SW 1271 (cell line): Measurements from ENCODE around the gene TNPO2.
A peak's percentile ranks its signal among the peaks of the same experiment; 100 is the strongest.

Experiments used
- DNase-seq, 2 experiments: peaks; one replicate each; lab custom pipeline; 2025; lab: John Stamatoyannopoulos, UW

Gene TNPO2

GRCh38 chr19:12723641-12724426, at the start of gene TNPO2:
Gene TNPO2, minus strand, starts transcription at chr19:12723932. Its CDS starts 2,955 bp downstream, at chr19:12720977.
- peak; percentile 30 to 68 for DNase-seq

- no peak for DNase-seq
These were observed 48.6 kb upstream of the TNPO2 start for GRCh38 chr19:12772323-12772722.

- DNase-seq, result no peak
These were observed 47.2 kb upstream of the TNPO2 start for GRCh38 chr19:12770922-12771321.

- no peak for DNase-seq
These were observed 46.0 kb upstream of the TNPO2 start for GRCh38 chr19:12769689-12770088.

GRCh38 chr19:12767666-12768065, 43.9 kb upstream of the TNPO2 start:
- no peak for DNase-seq

- no peak for DNase-seq
These were observed 43.4 kb upstream of the TNPO2 start for GRCh38 chr19:12767150-12767549.

- peak; percentile 61 to 90 for DNase-seq
These were observed 42.4 kb upstream of the TNPO2 start for GRCh38 chr19:12766051-12766521.

- no peak for DNase-seq
These were observed 41.0 kb upstream of the TNPO2 start for GRCh38 chr19:12764698-12765097.

- no peak for DNase-seq
These were observed 39.4 kb upstream of the TNPO2 start for GRCh38 chr19:12763100-12763499.

- DNase-seq, result no peak
These were observed 36.0 kb upstream of the TNPO2 start for GRCh38 chr19:12759686-12760085.

- peak in 1 of 2 experiments; percentile 45 for DNase-seq
These were observed 34.0 kb upstream of the TNPO2 start for GRCh38 chr19:12757544-12758274.

GRCh38 chr19:12756150-12756883, 32.6 kb upstream of the TNPO2 start:
- no peak for DNase-seq

- no peak for DNase-seq
These were observed 30.9 kb upstream of the TNPO2 start for GRCh38 chr19:12754465-12755196.

GRCh38 chr19:12752056-12752781, 28.5 kb upstream of the TNPO2 start:
- DNase-seq, result no peak

GRCh38 chr19:12751635-12752034, 27.9 kb upstream of the TNPO2 start, which contains the start of gene BEST2:
Gene BEST2, plus strand, starts transcription at chr19:12751791. Its CDS starts 802 bp downstream, at chr19:12752593.
- no peak for DNase-seq

- no peak for DNase-seq
These were observed 27.1 kb upstream of the TNPO2 start for GRCh38 chr19:12750851-12751250.

GRCh38 chr19:12749938-12750521, 26.3 kb upstream of the TNPO2 start:
- no peak for DNase-seq

- DNase-seq, result no peak
These were observed 24.8 kb upstream of the TNPO2 start for GRCh38 chr19:12748489-12748888.

- no peak for DNase-seq
These were observed 21.6 kb upstream of the TNPO2 start for GRCh38 chr19:12745166-12745897.

GRCh38 chr19:12737835-12738351, 14.2 kb upstream of the TNPO2 start:
- DNase-seq, result no peak
